ENCODE data around the gene IGSF23. TPM values are rescaled to one million over a fixed set of nuclear protein-coding genes. Genes with fewer than 3 reads are reported as not detected.

IGSF23 gene
- total RNA-seq, 4 donors from 2014 or later, result not detected

- DNase-seq, result no peak
Measured at GRCh38 chr19:44603201-44603945, 10.0 kb upstream of the IGSF23 start.

GRCh38 chr19:44604241-44604640 lies 9.1 kb upstream of the IGSF23 start:
- ATAC-seq, result no peak
- no peak for TF ChIP-seq POLR2A (IDR thresholded peaks at IDR 0.05)
- intact Hi-C loops (cut with DNase I; ENCODE audit: low total_unique reads) (no loop called here), in situ Hi-C loops (cut with MboI; ENCODE audit: low sequenced_read_pairs in 4 of 4) (no loop called here)
- Histone ChIP-seq H3K27me3 (no peaks in the 10 kb centered on the region), H3K9me3 (no peaks in the 10 kb centered on the region), H3K4me1 (peaks cover 0 to 9% of the 10 kb centered on the region in 2 donors), H3K27ac (no peak overlapping the region), H3K36me3 (no peaks in the 10 kb centered on the region), H3K4me3 (no peak overlapping the region)
- no peak for DNase-seq

More at GRCh38 chr19:44603201-44603945, 10.0 kb upstream of the IGSF23 start:
- no peak for TF ChIP-seq POLR2A (IDR thresholded peaks at IDR 0.05)
- no peak for TF ChIP-seq CTCF (IDR thresholded peaks at IDR 0.05 in 4 of 5, conservative IDR thresholded peaks at IDR 0.05 in 1 of 5)
- ATAC-seq, result no peak
- peak overlapping the region in 2 of 4 donors; percentile 7 to 14 for H3K27ac ChIP-seq
- intact Hi-C loops (cut with DNase I; ENCODE audit: low total_unique reads) (no loop called here), in situ Hi-C loops (cut with MboI; ENCODE audit: low sequenced_read_pairs in 4 of 4) (no loop called here)
- H3K9me3 ChIP-seq, result no peaks in the 10 kb centered on the region
- no peak overlapping the region for H3K4me3 ChIP-seq
- no peaks in the 10 kb centered on the region for H3K36me3 ChIP-seq
- no peaks in the 10 kb centered on the region for H3K27me3 ChIP-seq
- H3K4me1 ChIP-seq, result peaks cover 0 to 9% of the 10 kb centered on the region in 2 donors

GRCh38 chr19:44605547-44605946 lies 7.8 kb upstream of the IGSF23 start:
- Histone ChIP-seq H3K36me3 (no peaks in the 10 kb centered on the region), H3K4me1 (peaks cover 0 to 9% of the 10 kb centered on the region in 2 donors), H3K27ac (no peak overlapping the region), H3K27me3 (no peaks in the 10 kb centered on the region), H3K4me3 (no peak overlapping the region), H3K9me3 (no peaks in the 10 kb centered on the region)
- ATAC-seq, result no peak
- TF ChIP-seq CTCF (IDR thresholded peaks at IDR 0.05 in 4 of 5, conservative IDR thresholded peaks at IDR 0.05 in 1 of 5) (no peak), POLR2A (IDR thresholded peaks at IDR 0.05) (no peak)
- no peak for DNase-seq
- intact Hi-C loops (cut with DNase I; ENCODE audit: low total_unique reads), result no loop called here
- in situ Hi-C loops (cut with MboI; ENCODE audit: low sequenced_read_pairs in 4 of 4), result no loop called here

GRCh38 chr19:44607049-44607448 lies 6.3 kb upstream of the IGSF23 start:
- TF ChIP-seq CTCF (IDR thresholded peaks at IDR 0.05 in 4 of 5, conservative IDR thresholded peaks at IDR 0.05 in 1 of 5) (no peak), POLR2A (IDR thresholded peaks at IDR 0.05) (no peak)
- Histone ChIP-seq H3K4me1 (peaks cover 0 to 9% of the 10 kb centered on the region in 2 donors), H3K36me3 (no peaks in the 10 kb centered on the region), H3K9me3 (no peaks in the 10 kb centered on the region), H3K4me3 (no peak overlapping the region), H3K27ac (peak overlapping the region in 3 of 4 donors; percentile 4 to 52 (median 47)), H3K27me3 (no peaks in the 10 kb centered on the region)
- ATAC-seq (peak; percentile 66 to 69), DNase-seq (no peak)
- intact Hi-C loops (cut with DNase I; ENCODE audit: low total_unique reads), result no loop called here
- in situ Hi-C loops (cut with MboI; ENCODE audit: low sequenced_read_pairs in 4 of 4), result no loop called here

- Histone ChIP-seq H3K36me3 (no peaks in the 10 kb centered on the region), H3K9me3 (no peaks in the 10 kb centered on the region), H3K27ac (peak overlapping the region in 3 of 4 donors; percentile 4 to 44 (median 20)), H3K4me1 (peaks cover 0 to 9% of the 10 kb centered on the region in 2 donors), H3K4me3 (no peak overlapping the region), H3K27me3 (no peaks in the 10 kb centered on the region)
- DNase-seq (no peak), ATAC-seq (no peak)
- intact Hi-C loops (cut with DNase I; ENCODE audit: low total_unique reads) (no loop called here), in situ Hi-C loops (cut with MboI; ENCODE audit: low sequenced_read_pairs in 4 of 4) (no loop called here)
- TF ChIP-seq CTCF (IDR thresholded peaks at IDR 0.05 in 4 of 5, conservative IDR thresholded peaks at IDR 0.05 in 1 of 5), result no peak
- TF ChIP-seq POLR2A (IDR thresholded peaks at IDR 0.05), result no peak
Measured at GRCh38 chr19:44607917-44608316, 5.4 kb upstream of the IGSF23 start.

Measured in gastrocnemius medialis (tissue), 4 donors.